HG02943 (cell line): Measurements from ENCODE around the gene MCF2L2.
"Not testable (repeated sequence)": the region's sequence is repeated elsewhere in the genome, so short reads cannot be mapped to it uniquely, and the experiment has no call there.

Source experiments
- ATAC-seq: cut with Tn5 transposase; IDR thresholded peaks from one replicate; pipeline ENCODE4 v1.9.1; 2021; ENCODE audit warnings: mild to moderate bottlenecking, low read depth, moderate library complexity; ENCODE audit not compliant: unreplicated experiment

The MCF2L2 gene

DNA sequence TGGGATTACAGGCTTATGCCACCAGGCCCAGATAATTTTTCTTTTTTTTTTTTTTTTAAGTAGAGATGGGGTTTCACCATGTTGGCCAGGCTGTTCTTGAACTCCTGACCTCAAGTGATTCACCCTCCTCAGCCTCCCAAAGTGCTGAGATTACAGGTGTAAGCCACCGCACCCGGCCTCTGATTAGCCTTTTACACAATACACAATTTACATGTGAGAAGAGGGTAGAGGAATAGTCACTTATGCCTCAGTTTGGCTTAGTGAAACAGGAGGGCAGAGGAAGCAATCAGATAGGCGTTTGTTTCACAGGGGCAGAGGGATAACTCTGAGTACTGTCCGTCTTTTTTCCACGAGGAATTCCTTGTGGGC, 56.8 kb downstream of the MCF2L2 start:
- ATAC-seq: not testable (repeated sequence)

- no peak for ATAC-seq
These were observed 58.0 kb downstream of the MCF2L2 start for GRCh38 chr3:183370391-183370790.

DNA sequence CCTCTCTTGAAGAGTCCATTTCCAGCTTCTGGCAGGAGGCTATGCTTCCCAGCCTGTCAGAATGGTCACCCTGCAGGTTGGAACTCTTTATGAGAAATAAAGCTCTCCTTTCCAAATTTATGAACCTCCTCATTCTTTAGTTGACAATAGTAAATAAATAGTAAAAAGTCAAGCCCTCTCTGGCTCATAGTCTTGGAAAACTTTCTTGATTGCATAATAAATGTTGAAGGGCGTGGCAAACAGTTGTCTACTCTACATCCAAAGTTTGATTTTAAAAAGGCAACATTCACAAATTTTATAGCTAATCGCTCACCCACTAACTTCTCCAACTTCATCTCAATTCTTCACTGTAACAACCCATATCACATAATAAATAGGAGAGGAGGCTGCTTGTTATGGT, 58.8 kb downstream of the MCF2L2 start:
- ATAC-seq: no peak

DNA sequence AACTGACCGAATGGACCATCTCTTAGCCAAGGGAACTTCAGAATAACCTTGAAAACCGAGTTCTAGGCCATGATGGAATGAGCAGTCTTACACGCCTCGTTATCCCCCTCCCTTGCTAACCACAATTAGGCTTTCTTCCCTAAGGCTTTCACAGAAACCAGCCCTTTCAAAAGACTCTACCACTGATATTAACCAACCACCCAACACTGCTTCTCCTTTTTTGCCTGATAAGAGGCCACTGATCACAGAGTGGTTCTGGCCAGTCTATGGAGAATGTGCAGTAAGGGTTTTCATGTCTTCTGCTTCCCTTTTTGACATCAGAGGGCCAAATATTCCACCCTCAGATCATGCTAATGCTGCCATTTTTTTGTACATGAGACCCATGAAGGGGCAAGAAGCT, 59.3 kb downstream of the MCF2L2 start:
- ATAC-seq: no peak

DNA sequence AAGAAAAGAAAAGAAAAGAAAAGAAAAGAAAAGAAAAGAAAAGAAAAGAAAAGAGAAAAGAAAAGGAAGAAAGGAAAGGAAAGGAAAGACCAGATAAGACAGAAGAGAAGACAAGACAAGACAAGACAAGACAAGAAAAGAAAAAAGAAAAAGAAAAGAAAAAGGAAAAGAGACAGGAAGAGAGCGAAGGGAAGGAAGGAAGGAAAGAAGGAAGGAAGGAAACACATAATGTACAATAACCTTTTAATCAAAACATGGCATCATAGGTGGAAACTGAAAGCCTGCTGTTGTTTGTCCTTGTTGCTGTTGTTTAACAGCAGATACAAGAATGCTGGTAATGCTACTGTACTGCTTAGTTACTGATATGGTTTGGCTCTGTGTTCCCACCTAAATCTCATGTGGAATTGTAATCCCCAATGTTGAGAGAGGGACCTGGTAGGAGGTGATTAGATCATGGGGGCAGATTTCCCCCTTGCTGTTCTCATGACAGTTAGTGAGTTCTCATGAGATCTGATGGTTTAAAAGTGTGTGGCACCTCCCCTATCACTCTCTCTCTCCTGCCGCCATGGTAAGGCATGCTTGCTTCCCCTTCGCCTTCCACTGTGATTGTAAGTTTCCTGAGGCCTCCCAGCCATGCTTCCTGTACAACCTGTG, 67.3 kb downstream of the MCF2L2 start:
- ATAC-seq: no peak

GRCh38 chr3:183359036-183359435, 69.4 kb downstream of the MCF2L2 start:
- ATAC-seq: no peak

- ATAC-seq: no peak
These were observed 70.8 kb downstream of the MCF2L2 start for GRCh38 chr3:183357564-183358079.

- ATAC-seq: no peak
These were observed 71.5 kb downstream of the MCF2L2 start for GRCh38 chr3:183356920-183357319.

DNA sequence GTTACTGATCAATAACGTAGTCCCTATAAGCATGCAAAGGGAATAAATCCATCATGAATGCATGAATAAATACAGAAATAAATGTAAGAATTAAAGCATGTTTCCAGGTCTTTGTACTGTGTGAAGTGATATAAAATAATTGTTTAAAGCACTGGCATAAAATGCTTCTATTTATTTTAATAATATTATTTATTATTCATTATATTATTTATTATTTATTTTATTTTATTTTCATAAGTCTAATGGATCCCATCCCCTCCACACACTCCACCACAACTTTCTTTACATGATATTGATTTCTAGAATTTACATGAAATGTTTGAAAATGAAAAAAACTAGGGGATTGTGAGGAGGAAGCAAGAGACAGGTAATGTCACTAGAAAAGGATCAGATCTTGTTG, 73.5 kb downstream of the MCF2L2 start:
- no peak for ATAC-seq

GRCh38 chr3:183354325-183354831, 74.0 kb downstream of the MCF2L2 start:
- no peak for ATAC-seq

DNA sequence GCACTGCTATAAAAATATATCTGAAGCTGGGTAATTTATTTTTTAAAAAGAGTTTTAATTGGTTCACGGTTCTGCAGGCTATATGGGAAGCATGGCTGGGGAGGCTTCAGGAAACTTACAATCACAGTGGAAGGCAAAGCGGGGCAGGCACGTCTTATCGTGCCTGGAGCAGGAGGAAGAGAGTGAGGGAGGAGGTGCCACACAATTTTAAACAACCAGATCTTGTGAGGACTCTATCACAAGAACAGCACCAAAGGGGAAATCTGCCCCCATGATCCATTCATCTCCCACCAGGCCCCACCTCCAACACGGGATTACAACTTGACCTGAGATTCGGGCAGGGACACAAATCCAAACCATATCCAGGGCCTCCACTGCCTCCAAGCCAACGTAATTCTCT, 75.0 kb downstream of the MCF2L2 start:
- ATAC-seq: no peak

DNA sequence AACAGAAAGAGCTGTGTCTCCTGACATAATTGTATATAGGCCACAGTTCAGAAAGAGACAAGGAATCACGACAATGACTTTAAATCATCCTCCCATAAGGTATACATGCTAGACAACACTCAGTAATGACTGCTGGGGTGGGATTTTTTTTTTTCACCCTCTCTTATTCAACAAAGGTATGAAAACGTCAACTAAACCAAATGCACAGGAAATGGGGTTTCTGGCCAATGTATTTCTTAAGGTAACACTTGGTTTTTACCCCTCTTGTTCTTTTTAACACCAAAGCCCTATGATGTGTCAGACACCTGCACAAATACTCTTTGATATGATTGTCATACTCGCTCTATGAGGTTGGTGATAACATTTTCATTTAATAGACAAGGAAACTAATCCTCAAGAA, 78.3 kb downstream of the MCF2L2 start:
- ATAC-seq: no peak

- ATAC-seq: no peak
These were observed 78.8 kb downstream of the MCF2L2 start for GRCh38 chr3:183349421-183350157.

DNA sequence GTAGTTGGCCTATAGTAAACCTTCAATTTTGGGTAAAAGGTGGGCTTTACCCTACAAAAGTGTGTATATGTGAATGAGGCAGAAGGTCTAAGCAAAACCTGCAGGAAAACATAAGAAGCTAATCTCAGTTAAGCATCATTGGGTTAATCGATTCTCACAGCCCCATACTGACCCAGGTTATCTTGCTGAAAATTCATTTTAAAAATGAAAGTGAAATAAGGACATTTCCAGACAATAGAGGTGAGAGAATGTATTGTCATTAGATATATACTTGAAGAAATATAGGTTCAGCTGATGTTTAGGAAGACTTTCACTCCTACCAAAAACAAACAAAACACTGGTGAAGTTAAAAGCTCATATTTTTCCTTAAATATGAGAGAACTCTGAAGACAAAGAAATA, 85.6 kb downstream of the MCF2L2 start:
- no peak for ATAC-seq

GRCh38 chr3:183341545-183342288, 86.7 kb downstream of the MCF2L2 start:
- no peak for ATAC-seq

DNA sequence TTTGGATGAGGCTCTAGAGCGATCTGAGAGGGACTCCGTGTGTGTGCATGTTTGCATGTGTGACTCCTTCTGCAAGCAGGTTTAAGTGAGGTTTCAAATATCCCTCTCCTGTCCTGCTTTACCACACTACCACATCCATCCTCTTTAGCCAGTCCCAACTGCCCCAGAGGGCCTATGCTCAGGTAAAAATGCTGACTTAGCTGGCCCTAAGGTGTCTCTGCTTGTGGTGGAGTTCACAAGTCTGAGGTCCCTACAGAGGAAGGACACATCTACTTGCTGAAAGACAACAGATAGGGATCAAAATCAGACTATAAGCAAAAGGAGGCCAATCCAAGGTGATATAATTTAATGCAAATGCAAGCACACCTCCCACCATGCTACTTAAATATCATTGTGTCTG, 88.2 kb downstream of the MCF2L2 start:
- no peak for ATAC-seq

GRCh38 chr3:183339461-183340086, 88.8 kb downstream of the MCF2L2 start:
- ATAC-seq: no peak

- ATAC-seq: no peak
These were observed 89.9 kb downstream of the MCF2L2 start for GRCh38 chr3:183338520-183338919.

DNA sequence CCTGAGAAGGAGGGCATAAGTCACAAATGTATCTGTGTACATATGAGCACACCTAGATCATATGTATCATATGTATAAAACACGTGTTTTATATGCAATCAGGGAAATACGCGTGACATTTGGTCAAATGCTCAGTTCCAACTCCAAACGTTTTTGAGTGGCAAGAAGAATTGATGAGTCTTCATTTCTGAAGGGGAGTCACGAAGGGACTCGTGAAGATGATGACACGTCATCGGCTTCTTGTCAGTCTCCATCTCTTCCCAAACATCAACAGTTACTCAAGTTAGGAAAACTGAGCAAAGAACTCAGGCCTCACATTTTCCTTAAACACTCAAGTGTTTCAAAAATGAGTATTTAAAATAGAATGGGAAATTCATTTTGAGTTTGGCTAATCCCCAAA, 95.9 kb downstream of the MCF2L2 start:
- ATAC-seq: no peak

DNA sequence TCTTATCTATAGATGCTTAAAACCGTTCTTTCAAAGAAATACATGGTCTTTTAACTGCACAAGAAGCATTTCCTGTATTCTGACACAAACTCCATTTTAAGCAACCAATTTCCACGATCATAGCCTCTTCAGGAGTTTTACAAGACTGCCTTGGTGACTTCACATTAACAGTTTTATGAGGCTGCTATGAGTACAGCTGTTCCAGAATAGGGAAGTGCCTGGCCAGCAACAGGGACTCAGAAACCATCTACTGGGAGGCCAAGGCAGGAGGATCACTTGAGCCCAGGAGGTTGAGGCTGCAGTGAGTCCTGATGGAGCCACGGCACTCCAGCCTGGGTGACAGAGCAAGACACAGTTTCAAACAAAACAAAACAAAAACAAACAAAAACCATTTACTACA, 96.9 kb downstream of the MCF2L2 start:
- no peak for ATAC-seq

GRCh38 chr3:183330881-183331280, 97.5 kb downstream of the MCF2L2 start:
- ATAC-seq: no peak
